ENCODE data around the gene SPNS1.

SPNS1 gene

DNA sequence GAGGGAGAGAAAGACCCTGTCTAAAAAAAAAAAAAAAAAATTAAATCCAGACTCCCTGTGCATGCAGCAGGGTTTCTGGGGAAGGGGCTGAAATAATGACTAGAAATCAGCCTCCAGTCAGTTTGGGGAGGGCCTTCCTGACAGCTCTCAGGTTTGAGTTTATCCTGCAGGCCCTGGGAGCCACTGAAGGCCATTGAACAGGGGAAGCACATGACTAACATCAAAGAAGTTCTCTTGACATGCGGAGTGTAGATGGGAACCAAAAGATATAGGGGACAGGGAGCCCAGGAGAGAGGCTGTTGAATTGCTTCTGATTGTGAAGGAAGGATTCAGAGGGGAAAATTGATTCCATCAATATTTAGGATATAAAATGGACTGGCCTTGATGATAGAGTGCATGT lies 46.8 kb upstream of the SPNS1 start:
- no peaks in the 10 kb centered on the region for H3K9me3 ChIP-seq (ENCODE audit: low read length)
- no peaks in the 10 kb centered on the region for H3K9me2 ChIP-seq (ENCODE audit: low read depth, low read length)
- H3K4me2 ChIP-seq (ENCODE audit: low read length), result no peak overlapping the region
- H3F3A ChIP-seq (ENCODE audit: insufficient read depth, low read length), result peaks cover 8% of the 10 kb centered on the region
- no peak overlapping the region for H3K4me3 ChIP-seq (ENCODE audit: low read depth, low read length, poor library complexity, severe bottlenecking)
- H3K4me1 ChIP-seq (ENCODE audit: insufficient read depth, low read length, severe bottlenecking), result peaks cover 49% of the 10 kb centered on the region
- H3K27me3 ChIP-seq (ENCODE audit: insufficient read depth, low read length), result no peaks in the 10 kb centered on the region
- H3K36me3 ChIP-seq (ENCODE audit: insufficient read depth, low read length), result peaks cover 5% of the 10 kb centered on the region
- H3K27ac ChIP-seq (ENCODE audit: low read depth, low read length, poor library complexity, severe bottlenecking), result peak overlapping the region; percentile 17
- no peak overlapping the region for H2AFZ ChIP-seq (ENCODE audit: low read length)
- TF ChIP-seq EZH2 (IDR thresholded peaks at IDR 0.05; ENCODE audit: borderline replicate concordance, low read length) (no peak), CTCF (IDR thresholded peaks at IDR 0.05; ENCODE audit: low read length) (no peak)
- H4K20me1 ChIP-seq (ENCODE audit: insufficient read depth, low read length), result no peaks in the 10 kb centered on the region
- no peak overlapping the region for H3K9ac ChIP-seq (ENCODE audit: low read length)
- H3K79me2 ChIP-seq (ENCODE audit: insufficient read depth, low read length), result peaks cover 5% of the 10 kb centered on the region; the same call in 1 of the 2 replicates

DNA sequence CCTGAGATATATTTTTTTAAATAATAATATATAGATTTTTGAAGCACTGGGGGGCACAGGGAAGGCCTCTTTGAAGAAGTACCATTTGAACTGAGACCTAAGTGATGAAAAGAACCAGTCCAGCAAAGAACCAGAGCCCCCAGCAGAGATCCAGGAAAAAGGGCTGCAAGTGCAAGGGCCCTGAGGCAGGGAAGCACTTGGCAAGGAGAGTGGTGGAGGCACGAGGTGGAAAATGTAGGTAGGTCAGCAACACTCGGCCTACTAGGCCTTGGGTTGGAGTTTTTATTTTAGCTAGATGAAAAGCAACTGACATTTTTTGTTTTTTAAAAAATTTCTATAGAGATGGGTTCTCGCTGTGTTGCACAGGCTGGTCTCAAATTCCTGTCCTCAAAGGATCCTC lies 44.4 kb upstream of the SPNS1 start:
- Histone ChIP-seq H3K9me2 (ENCODE audit: low read depth, low read length) (no peaks in the 10 kb centered on the region), H3K27ac (ENCODE audit: low read depth, low read length, poor library complexity, severe bottlenecking) (peak overlapping the region; percentile 97), H3K36me3 (ENCODE audit: insufficient read depth, low read length) (peaks cover 10% of the 10 kb centered on the region; the same call in 1 of the 2 replicates), H3F3A (ENCODE audit: insufficient read depth, low read length) (peaks cover 5% of the 10 kb centered on the region; the same call in 1 of the 2 replicates), H4K20me1 (ENCODE audit: insufficient read depth, low read length) (no peaks in the 10 kb centered on the region), H3K9ac (ENCODE audit: low read length) (peak overlapping the region; percentile 45; the same call in 1 of the 2 replicates), H3K9me3 (ENCODE audit: low read length) (no peaks in the 10 kb centered on the region), H3K4me3 (ENCODE audit: low read depth, low read length, poor library complexity, severe bottlenecking) (no peak overlapping the region), H3K27me3 (ENCODE audit: insufficient read depth, low read length) (no peaks in the 10 kb centered on the region), H3K79me2 (ENCODE audit: insufficient read depth, low read length) (peaks cover 5% of the 10 kb centered on the region; the same call in 1 of the 2 replicates), H3K4me1 (ENCODE audit: insufficient read depth, low read length, severe bottlenecking) (peaks cover 39% of the 10 kb centered on the region), H2AFZ (ENCODE audit: low read length) (no peak overlapping the region), H3K4me2 (ENCODE audit: low read length) (peak overlapping the region; percentile 84)
- TF ChIP-seq EZH2 (IDR thresholded peaks at IDR 0.05; ENCODE audit: borderline replicate concordance, low read length) (no peak), CTCF (IDR thresholded peaks at IDR 0.05; ENCODE audit: low read length) (no peak)

DNA sequence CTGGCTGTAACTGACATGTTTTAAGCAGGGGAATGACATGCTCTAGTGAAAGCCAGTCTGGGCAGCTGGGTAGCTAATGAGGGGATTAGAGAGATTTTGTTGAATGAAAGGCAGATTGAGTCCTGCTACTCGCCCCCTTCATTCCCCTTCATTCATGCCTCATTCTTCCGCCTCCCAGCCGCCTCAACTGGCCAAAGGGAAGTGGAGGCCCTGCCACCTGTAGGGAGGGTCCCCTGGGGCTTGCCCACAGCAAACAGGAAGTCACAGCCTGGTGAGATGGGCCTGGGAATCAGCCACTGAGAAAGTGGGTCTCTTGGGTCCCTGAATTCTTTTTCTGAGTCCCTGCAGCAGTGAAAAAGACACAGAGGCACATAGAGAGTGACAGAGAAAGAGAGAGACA lies 43.9 kb upstream of the SPNS1 start:
- peaks cover 5% of the 10 kb centered on the region; the same call in 1 of the 2 replicates for H3F3A ChIP-seq (ENCODE audit: insufficient read depth, low read length)
- H3K27me3 ChIP-seq (ENCODE audit: insufficient read depth, low read length), result no peaks in the 10 kb centered on the region
- H3K4me3 ChIP-seq (ENCODE audit: low read depth, low read length, poor library complexity, severe bottlenecking), result no peak overlapping the region
- no peak overlapping the region for H2AFZ ChIP-seq (ENCODE audit: low read length)
- H3K27ac ChIP-seq (ENCODE audit: low read depth, low read length, poor library complexity, severe bottlenecking), result peak overlapping the region; percentile 97
- peaks cover 5% of the 10 kb centered on the region; the same call in 1 of the 2 replicates for H3K79me2 ChIP-seq (ENCODE audit: insufficient read depth, low read length)
- peaks cover 38% of the 10 kb centered on the region for H3K4me1 ChIP-seq (ENCODE audit: insufficient read depth, low read length, severe bottlenecking)
- H3K9me2 ChIP-seq (ENCODE audit: low read depth, low read length), result no peaks in the 10 kb centered on the region
- peak overlapping the region; percentile 45; the same call in 1 of the 2 replicates for H3K9ac ChIP-seq (ENCODE audit: low read length)
- peaks cover 10% of the 10 kb centered on the region; the same call in 1 of the 2 replicates for H3K36me3 ChIP-seq (ENCODE audit: insufficient read depth, low read length)
- H3K4me2 ChIP-seq (ENCODE audit: low read length), result peak overlapping the region; percentile 84
- H3K9me3 ChIP-seq (ENCODE audit: low read length), result no peaks in the 10 kb centered on the region
- H4K20me1 ChIP-seq (ENCODE audit: insufficient read depth, low read length), result no peaks in the 10 kb centered on the region
- no peak for TF ChIP-seq CTCF (IDR thresholded peaks at IDR 0.05; ENCODE audit: low read length)
- TF ChIP-seq EZH2 (IDR thresholded peaks at IDR 0.05; ENCODE audit: borderline replicate concordance, low read length), result no peak
